H9 (cell line): ENCODE measurements around the gene MAN1A1. TPM values are rescaled to one million over a fixed set of nuclear protein-coding genes. Genes with fewer than 3 reads are reported as not detected.

ENCODE experiments used
- DNase-seq: peaks from one replicate; pipeline ENCODE4 v3.0.0-alpha.2; 2017
- H2AFZ ChIP-seq: one replicate; pipeline ENCODE4 v1.6.1; 2013; ENCODE audit warnings: mild to moderate bottlenecking, low read length, control low read depth, moderate library complexity
- H2AK5ac ChIP-seq: 2 replicates; pipeline ENCODE4 v1.6.1; 2013; ENCODE audit warnings: low read length, control low read depth, mixed read lengths; ENCODE audit not compliant: insufficient read length
- H2BK120ac ChIP-seq: one replicate; pipeline ENCODE4 v1.6.1; 2013; ENCODE audit warnings: low read depth, mild to moderate bottlenecking, low read length, control low read depth, inconsistent platforms; ENCODE audit not compliant: poor library complexity, severe bottlenecking
- H2BK12ac ChIP-seq: 2 replicates; pipeline ENCODE4 v1.6.1; 2013; ENCODE audit warnings: low read length, control low read depth, mixed read lengths, low read depth; ENCODE audit not compliant: insufficient read length
- H2BK15ac ChIP-seq: 2 replicates; pipeline ENCODE4 v1.6.1; 2013; ENCODE audit warnings: low read depth, low read length, control low read depth
- H2BK20ac ChIP-seq: one replicate; pipeline ENCODE4 v1.6.1; 2013; ENCODE audit warnings: low read depth, mild to moderate bottlenecking, low read length, control low read depth, inconsistent platforms; ENCODE audit not compliant: poor library complexity, severe bottlenecking
- H2BK5ac ChIP-seq: 2 replicates; pipeline ENCODE4 v1.6.1; 2013; ENCODE audit warnings: low read length, control low read depth, mixed read lengths; ENCODE audit not compliant: insufficient read length
- H3K14ac ChIP-seq: 2 replicates; pipeline ENCODE4 v1.6.1; 2013; ENCODE audit warnings: low read length, control low read depth; ENCODE audit not compliant: insufficient read depth
- H3K18ac ChIP-seq: 2 replicates; pipeline ENCODE4 v1.6.1; 2013; ENCODE audit warnings: low read depth, mild to moderate bottlenecking, mixed read lengths, low read length, control low read depth; ENCODE audit not compliant: insufficient read length
- H3K23ac ChIP-seq: 2 replicates; pipeline ENCODE4 v1.6.1; 2013; ENCODE audit warnings: low read length, control low read depth, mixed read lengths, low read depth; ENCODE audit not compliant: insufficient read length
- H3K23me2 ChIP-seq: 2 replicates; pipeline ENCODE4 v1.6.1; 2013; ENCODE audit warnings: low read depth, mild to moderate bottlenecking, mixed read lengths, low read length, control low read depth; ENCODE audit not compliant: insufficient read length, poor library complexity, severe bottlenecking
- H3K27ac ChIP-seq: 2 replicates; pipeline ENCODE4 v1.5.1; 2013; ENCODE audit warnings: low read length, control low read depth, mixed read lengths, low read depth; ENCODE audit not compliant: insufficient read length
- H3K27me3 ChIP-seq: 2 replicates; pipeline ENCODE4 v1.6.1; 2013; ENCODE audit warnings: low read length, control low read depth, inconsistent platforms; ENCODE audit not compliant: insufficient read depth
- H3K4ac ChIP-seq: 2 replicates; pipeline ENCODE4 v1.6.1; 2013; ENCODE audit warnings: low read depth, mild to moderate bottlenecking, control low read depth, inconsistent platforms, low read length, moderate library complexity
- H3K4me1 ChIP-seq: 2 replicates; pipeline ENCODE4 v1.6.1; 2013; ENCODE audit warnings: low read length, control low read depth, inconsistent platforms; ENCODE audit not compliant: insufficient read depth
- H3K4me2 ChIP-seq: 2 replicates; pipeline ENCODE4 v1.6.1; 2013; ENCODE audit warnings: low read length, control low read depth, mixed read lengths; ENCODE audit not compliant: insufficient read length, insufficient read depth
- H3K56ac ChIP-seq: 2 replicates; pipeline ENCODE4 v1.6.1; 2013; ENCODE audit warnings: low read depth, mild to moderate bottlenecking, mixed read lengths, low read length, control low read depth; ENCODE audit not compliant: insufficient read length
- H3K79me1 ChIP-seq: 2 replicates; pipeline ENCODE4 v1.6.1; 2013; ENCODE audit warnings: low read depth, mild to moderate bottlenecking, moderate library complexity, low read length, control low read depth, inconsistent platforms; ENCODE audit not compliant: insufficient read depth, poor library complexity, severe bottlenecking
- H3K79me2 ChIP-seq: 2 replicates; pipeline ENCODE4 v1.6.1; 2013; ENCODE audit warnings: low read length, control low read depth, inconsistent platforms; ENCODE audit not compliant: insufficient read depth
- H3K9ac ChIP-seq: 2 replicates; pipeline ENCODE4 v1.6.1; 2013; ENCODE audit warnings: low read length, control low read depth, mixed read lengths; ENCODE audit not compliant: insufficient read length; ENCODE audit errors: extremely low read depth
- H3K9me3 ChIP-seq: one replicate; pipeline ENCODE4 v1.6.1; 2013; ENCODE audit warnings: low read depth, low read length, inconsistent platforms; ENCODE audit not compliant: control insufficient read depth
- H3T11ph ChIP-seq: one replicate; pipeline ENCODE4 v1.6.1; 2013; ENCODE audit warnings: mild to moderate bottlenecking, low read length, control low read depth, inconsistent platforms
- H4K20me1 ChIP-seq: one replicate; pipeline ENCODE4 v1.6.1; 2013; ENCODE audit not compliant: control insufficient read depth, insufficient read length, insufficient read depth
- H4K5ac ChIP-seq: 2 replicates; pipeline ENCODE4 v1.6.1; 2013; ENCODE audit warnings: low read depth, mild to moderate bottlenecking, mixed read lengths, low read length, control low read depth; ENCODE audit not compliant: insufficient read length
- H4K8ac ChIP-seq: replicated peaks from 2 replicates; pipeline ENCODE4 v1.6.1; 2013; ENCODE audit warnings: low read length, control low read depth, mixed read lengths, low read depth; ENCODE audit not compliant: insufficient read length
- H4K91ac ChIP-seq: 2 replicates; pipeline ENCODE4 v1.6.1; 2013; ENCODE audit warnings: low read depth, mild to moderate bottlenecking, moderate library complexity, mixed read lengths, low read length, control low read depth; ENCODE audit not compliant: insufficient read length
- H3K27ac Mint-ChIP-seq, 3 experiments: 2 replicates in 2 of 3; 3 replicates in 1 of 3; pipeline ENCODE4 v1.8.0; 2020 to 2021; ENCODE audit warnings: mixed read lengths in 3 of 3, mild to moderate bottlenecking in 1 of 3, moderate library complexity in 1 of 3
- H3K27me3 Mint-ChIP-seq: 2 replicates; pipeline ENCODE4 v1.8.0; 2021; ENCODE audit warnings: low read depth, mild to moderate bottlenecking, moderate library complexity, mixed read lengths
- H3K36me3 Mint-ChIP-seq, 3 experiments: 2 replicates in 2 of 3; 3 replicates in 1 of 3; pipeline ENCODE4 v1.8.0; 2020 to 2021; ENCODE audit warnings: low read depth in 3 of 3, mixed read lengths in 3 of 3; ENCODE audit not compliant: insufficient read depth in 1 of 3
- H3K4me1 Mint-ChIP-seq, 2 experiments: 2 replicates each; pipeline ENCODE4 v1.8.0; 2020; ENCODE audit warnings: mixed read lengths in 2 of 2
- H3K4me3 Mint-ChIP-seq, 2 experiments: 2 replicates in 1 of 2; 3 replicates in 1 of 2; pipeline ENCODE4 v1.8.0; 2020 to 2021; ENCODE audit warnings: mild to moderate bottlenecking in 2 of 2, mixed read lengths in 2 of 2, moderate library complexity in 1 of 2
- H3K9me3 Mint-ChIP-seq, 2 experiments: 2 replicates in 1 of 2; 3 replicates in 1 of 2; pipeline ENCODE4 v1.8.0; 2020; ENCODE audit warnings: mild to moderate bottlenecking in 2 of 2, mixed read lengths in 2 of 2, moderate library complexity in 1 of 2
- CTCF ChIP-seq: fragments of 200-600 bp; sonication (generic); conservative IDR thresholded peaks from 3 replicates; pipeline ENCODE4 v1.8.0; 2021; ENCODE audit warnings: antibody characterized with exemption, mild to moderate bottlenecking
- WGBS: extraction: QIAGEN DNeasy Blood & Tissue Kit; methylation state at CpG from one replicate; pipeline ENCODE4 v1.1.7; 2013; ENCODE audit warnings: missing lambda C conversion rate, low lambda C conversion rate, mixed read lengths; ENCODE audit not compliant: insufficient read length; ENCODE audit errors: extremely low coverage; 5-methylcytosine and 5-hydroxymethylcytosine counted together
- total RNA-seq: library from RNA; stranded (reverse); gene quantifications from 2 replicates; pipeline ENCODE4 v1.2.1, GENCODE V29; 2021

Gene MAN1A1
- total RNA-seq, 1 experiment from 2014 or later, result 1.6 TPM

- Mint-ChIP-seq H3K4me3 (no peak overlapping the region), H3K27ac (no peak overlapping the region; a peak in 1 of 7 replicates), H3K36me3 (no peaks in the 10 kb centered on the region), H3K4me1 (no peaks in the 10 kb centered on the region), H3K9me3 (no peaks in the 10 kb centered on the region), H3K27me3 (no peaks in the 10 kb centered on the region)
- no peak overlapping the region for H3K4me2 ChIP-seq
- H3K14ac ChIP-seq, result no peak overlapping the region
- no peak overlapping the region for H2BK15ac ChIP-seq
- no peak overlapping the region for H2BK5ac ChIP-seq
- DNase-seq, result no peak
- no peak overlapping the region for H3T11ph ChIP-seq
- no CpG with 5 or more reads among the region's 9 CpGs for WGBS
- H2BK12ac ChIP-seq, result no peak overlapping the region
- no peak overlapping the region for H4K5ac ChIP-seq
- no peak overlapping the region for H2BK120ac ChIP-seq
- H3K79me2 ChIP-seq, result no peaks in the 10 kb centered on the region
- no peak overlapping the region for H2BK20ac ChIP-seq
- H2AFZ ChIP-seq, result no peak overlapping the region
- H4K91ac ChIP-seq, result no peak overlapping the region
- no peak overlapping the region for H3K4ac ChIP-seq
- H3K23ac ChIP-seq, result no peak overlapping the region
- no peak for TF ChIP-seq CTCF
- H3K56ac ChIP-seq, result no peak overlapping the region
- H3K79me1 ChIP-seq, result no peaks in the 10 kb centered on the region
- no peaks in the 10 kb centered on the region for H3K27me3 ChIP-seq
- no peaks in the 10 kb centered on the region for H4K20me1 ChIP-seq
- H2AK5ac ChIP-seq, result no peak overlapping the region
- H3K23me2 ChIP-seq, result no peaks in the 10 kb centered on the region
- H4K8ac ChIP-seq, result no peak overlapping the region
- no peak overlapping the region for H3K27ac ChIP-seq
- no peak overlapping the region for H3K9ac ChIP-seq
- H3K18ac ChIP-seq, result no peak overlapping the region
- H3K4me1 ChIP-seq, result no peaks in the 10 kb centered on the region
- H3K9me3 ChIP-seq, result no peaks in the 10 kb centered on the region
These were observed 133.5 kb downstream of the MAN1A1 start for GRCh38 chr6:119215885-119216590.
